Measurements from ENCODE around the gene ENTR1. TPM values are rescaled to one million over a fixed set of nuclear protein-coding genes. Genes with fewer than 3 reads are reported as not detected.
A peak's percentile ranks its signal among the peaks of the same experiment; 100 is the strongest.

The ENTR1 gene
- polyA plus RNA-seq, 6 donors from 2014 or later, result 6.4 to 15.8 (median 14.4) TPM

DNA sequence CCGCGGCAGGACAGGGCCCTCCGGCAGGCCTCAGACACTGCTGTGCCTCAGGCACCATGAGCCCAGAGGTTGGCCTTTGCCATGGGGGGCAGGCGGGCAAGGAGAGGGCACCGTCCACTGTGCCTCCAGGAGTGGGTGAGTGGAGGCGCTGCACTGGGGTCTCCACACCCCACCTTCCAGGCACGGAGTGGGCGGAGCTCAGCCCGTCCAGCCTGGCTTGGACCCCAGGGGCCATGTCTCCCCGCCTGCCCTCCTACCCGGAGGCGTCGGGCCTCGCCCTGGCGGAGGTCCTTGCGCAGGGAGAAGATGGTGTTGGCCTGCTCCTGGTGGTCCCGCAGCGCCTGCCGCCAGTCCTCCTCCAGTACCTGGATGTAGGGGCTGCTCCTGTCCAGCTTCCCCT, 40.4 kb downstream of the ENTR1 start:
- peaks cover 0 to 13% (median 0%) of the 10 kb centered on the region in 3 donors for H3K27me3 Mint-ChIP-seq
- no peak overlapping the region for H3K4me3 Mint-ChIP-seq
- ATAC-seq (ENCODE audit: low read depth in 2 of 2) (no peak), DNase-seq (no peak)
- peaks cover 0 to 26% (median 13%) of the 10 kb centered on the region in 3 donors for H3K4me1 Mint-ChIP-seq
- H3K9me3 Mint-ChIP-seq, result no peaks in the 10 kb centered on the region
- H3K27ac Mint-ChIP-seq, result no peak overlapping the region
- H3K36me3 Mint-ChIP-seq, result no peaks in the 10 kb centered on the region

DNA sequence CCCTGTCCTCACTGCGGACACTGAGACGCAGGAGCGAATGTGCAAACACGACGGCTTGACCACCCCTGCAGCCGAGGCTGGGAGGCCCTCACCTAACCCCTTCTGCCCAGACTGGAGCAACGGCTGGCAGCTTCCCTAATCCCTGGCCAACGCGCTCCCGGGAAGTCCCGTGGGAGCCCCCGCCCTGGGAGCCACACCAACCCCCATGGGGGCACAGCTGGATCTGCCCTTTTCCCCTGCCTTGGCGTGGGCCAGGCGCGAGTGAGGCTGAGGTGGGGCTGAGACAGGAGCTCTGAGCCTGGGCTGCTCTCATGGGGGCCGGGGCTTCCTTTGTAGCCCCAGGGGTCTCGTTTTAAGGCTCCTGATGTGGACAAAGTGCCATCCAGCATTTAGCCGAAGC, 42.2 kb downstream of the ENTR1 start:
- no peak for ATAC-seq (ENCODE audit: low read depth in 2 of 2)
- H3K27me3 Mint-ChIP-seq, result peaks cover 0 to 13% (median 0%) of the 10 kb centered on the region in 3 donors
- peaks cover 0 to 23% (median 11%) of the 10 kb centered on the region in 3 donors for H3K4me1 Mint-ChIP-seq
- H3K36me3 Mint-ChIP-seq, result no peaks in the 10 kb centered on the region
- no peak overlapping the region for H3K4me3 Mint-ChIP-seq
- H3K27ac Mint-ChIP-seq, result no peak overlapping the region
- no peak for DNase-seq
- no peaks in the 10 kb centered on the region for H3K9me3 Mint-ChIP-seq

DNA sequence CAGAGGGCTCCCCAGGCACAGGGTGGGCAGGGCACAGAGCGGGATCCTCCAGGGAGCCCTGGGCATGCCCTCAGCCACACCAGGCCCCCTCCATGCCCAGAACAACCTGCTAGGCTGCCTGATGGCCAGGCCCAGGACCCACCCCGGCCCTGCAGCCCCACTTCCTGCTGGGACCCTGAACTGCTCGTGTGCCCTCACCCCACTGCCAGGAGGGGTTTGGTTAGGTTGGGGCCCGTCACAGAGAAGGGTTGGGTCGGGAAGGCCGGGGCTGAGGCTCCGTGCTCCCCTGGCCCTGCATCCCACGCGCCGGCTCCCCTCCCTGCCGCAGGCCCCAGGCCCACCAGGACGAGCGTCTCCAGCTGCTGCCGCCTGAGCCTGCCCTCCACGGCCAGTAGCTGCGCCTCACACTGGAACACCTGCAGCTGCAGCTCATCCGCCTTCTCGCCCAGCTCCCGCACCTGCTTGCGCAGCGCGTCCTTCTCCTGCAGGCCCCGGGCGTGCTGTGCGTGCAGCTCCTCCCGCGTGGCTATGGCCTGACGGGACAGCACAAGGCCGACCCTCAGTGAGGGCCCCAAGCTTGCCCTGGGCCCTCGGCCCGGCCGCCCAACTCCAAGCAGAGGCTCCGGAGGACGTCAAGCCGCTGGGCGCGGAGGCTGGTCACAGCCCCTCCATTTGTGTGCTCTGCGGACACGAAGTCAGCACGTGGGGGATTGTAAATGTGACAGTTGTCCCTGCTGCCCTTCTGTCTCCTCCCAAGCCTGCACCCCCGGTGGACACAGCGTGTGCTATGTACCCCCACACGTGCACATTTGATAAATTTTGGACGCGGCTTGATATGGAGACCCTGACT, 42.9 kb downstream of the ENTR1 start:
- Mint-ChIP-seq H3K4me1 (peaks cover under 1 to 22% (median 8%) of the 10 kb centered on the region in 3 donors), H3K36me3 (no peaks in the 10 kb centered on the region), H3K27ac (no peak overlapping the region), H3K9me3 (no peaks in the 10 kb centered on the region), H3K27me3 (peaks cover 0 to 13% (median 0%) of the 10 kb centered on the region in 3 donors), H3K4me3 (no peak overlapping the region)
- DNase-seq (no peak), ATAC-seq (ENCODE audit: low read depth in 2 of 2) (no peak)

DNA sequence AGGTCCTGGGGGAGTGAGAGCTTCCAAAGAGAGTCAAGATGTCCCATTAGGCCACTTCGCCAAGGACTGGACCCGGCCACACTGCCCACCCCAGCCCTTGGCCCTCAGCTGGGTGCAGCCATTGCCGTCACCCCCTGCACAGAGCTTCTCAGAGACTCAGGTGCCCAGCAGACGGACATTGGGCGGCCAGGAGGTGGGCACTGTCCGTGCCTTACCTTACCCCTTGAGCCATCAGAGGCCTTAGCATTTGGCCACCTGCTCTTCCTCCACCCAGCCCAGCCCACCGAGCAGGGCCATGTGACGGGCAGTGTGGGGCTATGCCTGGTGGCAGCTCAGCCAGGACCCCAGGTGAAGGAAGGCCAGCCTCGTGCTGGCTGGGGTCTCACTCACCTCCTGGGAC, 43.6 kb downstream of the ENTR1 start:
- H3K27me3 Mint-ChIP-seq, result peaks cover 0 to 13% (median 0%) of the 10 kb centered on the region in 3 donors
- H3K4me1 Mint-ChIP-seq, result peaks cover 3 to 22% (median 7%) of the 10 kb centered on the region in 3 donors
- no peak overlapping the region for H3K4me3 Mint-ChIP-seq
- no peaks in the 10 kb centered on the region for H3K9me3 Mint-ChIP-seq
- no peaks in the 10 kb centered on the region for H3K36me3 Mint-ChIP-seq
- H3K27ac Mint-ChIP-seq, result no peak overlapping the region
- no peak for DNase-seq
- ATAC-seq (ENCODE audit: low read depth in 2 of 2), result no peak

DNA sequence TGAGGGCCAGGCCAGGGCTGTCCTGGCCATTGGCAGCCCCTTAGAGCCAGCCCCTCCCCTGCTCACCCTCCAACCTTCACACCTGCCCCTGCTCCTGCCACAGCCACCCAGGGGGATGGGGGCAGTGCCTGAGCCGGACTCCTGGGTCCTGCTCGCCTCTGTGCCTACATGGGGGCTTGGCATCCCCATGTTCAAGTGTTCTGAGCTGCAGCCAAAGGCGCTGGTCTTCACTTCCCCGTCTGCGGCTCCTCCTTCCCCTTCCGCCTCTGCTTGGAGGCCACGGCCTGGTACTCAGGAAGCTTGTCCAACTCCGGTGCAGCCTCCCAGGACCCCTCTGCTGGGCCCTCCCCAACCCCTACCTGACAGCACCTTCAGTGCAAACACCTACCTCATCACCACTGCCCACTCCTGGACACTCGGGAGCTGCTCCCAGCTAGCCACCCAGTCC, 44.6 kb downstream of the ENTR1 start:
- H3K9me3 Mint-ChIP-seq, result no peaks in the 10 kb centered on the region
- peak overlapping the region in 3 of 8 donors; percentile 9 to 16 (median 11) for H3K4me3 Mint-ChIP-seq
- peaks cover 3 to 22% (median 7%) of the 10 kb centered on the region in 3 donors for H3K4me1 Mint-ChIP-seq
- H3K36me3 Mint-ChIP-seq, result no peaks in the 10 kb centered on the region
- ATAC-seq (ENCODE audit: low read depth in 2 of 2) (no peak), DNase-seq (no peak)
- peak overlapping the region in 1 of 6 donors; percentile 28 for H3K27ac Mint-ChIP-seq
- peaks cover 0 to 13% (median 0%) of the 10 kb centered on the region in 3 donors for H3K27me3 Mint-ChIP-seq

DNA sequence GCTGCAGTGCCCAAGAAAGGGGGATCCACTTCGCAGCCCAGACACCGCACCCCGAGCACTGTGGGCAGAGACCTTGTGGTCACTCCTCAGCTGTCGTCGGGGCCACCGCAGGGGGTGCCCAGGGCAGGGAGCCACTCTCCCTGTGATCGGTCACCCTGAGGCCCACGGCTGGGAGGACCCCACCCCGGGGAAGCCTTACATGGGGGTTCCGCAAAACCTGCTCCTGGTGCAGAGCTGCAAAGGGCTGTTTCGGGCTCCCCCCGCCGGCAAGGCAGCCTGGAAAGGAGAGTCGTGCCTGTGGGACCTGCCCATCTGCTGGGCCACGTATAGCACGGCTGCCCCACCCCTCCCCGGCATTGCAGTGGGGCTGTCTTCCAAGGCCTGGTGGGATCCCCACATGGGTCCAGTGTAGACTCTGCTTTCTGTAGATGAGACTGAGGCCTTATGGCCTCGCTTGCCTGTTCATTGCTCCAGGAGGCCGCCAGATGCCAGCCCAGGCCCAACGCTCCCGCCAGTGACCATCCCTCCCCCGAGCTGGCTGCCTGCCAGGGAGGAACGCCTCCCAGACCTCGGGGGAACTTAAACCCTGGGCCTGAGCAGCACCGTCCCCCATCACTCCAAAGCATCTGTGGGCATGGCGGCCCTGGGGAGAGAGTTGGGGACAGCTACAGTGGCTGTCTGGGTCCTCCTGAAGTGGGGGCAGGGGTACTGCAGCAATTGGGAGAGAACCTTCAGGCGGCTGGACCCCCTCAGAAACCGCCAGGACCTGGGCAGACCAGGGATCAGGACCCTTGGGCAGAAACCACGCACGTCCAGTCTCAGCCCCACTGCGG, 45.3 kb downstream of the ENTR1 start:
- Mint-ChIP-seq H3K4me1 (peaks cover 3 to 22% (median 7%) of the 10 kb centered on the region in 3 donors), H3K27me3 (peaks cover 0 to 13% (median 0%) of the 10 kb centered on the region in 3 donors), H3K27ac (no peak overlapping the region), H3K36me3 (no peaks in the 10 kb centered on the region), H3K9me3 (no peaks in the 10 kb centered on the region), H3K4me3 (peak overlapping the region in 2 of 8 donors; percentile 63)
- no peak for ATAC-seq (ENCODE audit: low read depth in 2 of 2)
- DNase-seq, result no peak

DNA sequence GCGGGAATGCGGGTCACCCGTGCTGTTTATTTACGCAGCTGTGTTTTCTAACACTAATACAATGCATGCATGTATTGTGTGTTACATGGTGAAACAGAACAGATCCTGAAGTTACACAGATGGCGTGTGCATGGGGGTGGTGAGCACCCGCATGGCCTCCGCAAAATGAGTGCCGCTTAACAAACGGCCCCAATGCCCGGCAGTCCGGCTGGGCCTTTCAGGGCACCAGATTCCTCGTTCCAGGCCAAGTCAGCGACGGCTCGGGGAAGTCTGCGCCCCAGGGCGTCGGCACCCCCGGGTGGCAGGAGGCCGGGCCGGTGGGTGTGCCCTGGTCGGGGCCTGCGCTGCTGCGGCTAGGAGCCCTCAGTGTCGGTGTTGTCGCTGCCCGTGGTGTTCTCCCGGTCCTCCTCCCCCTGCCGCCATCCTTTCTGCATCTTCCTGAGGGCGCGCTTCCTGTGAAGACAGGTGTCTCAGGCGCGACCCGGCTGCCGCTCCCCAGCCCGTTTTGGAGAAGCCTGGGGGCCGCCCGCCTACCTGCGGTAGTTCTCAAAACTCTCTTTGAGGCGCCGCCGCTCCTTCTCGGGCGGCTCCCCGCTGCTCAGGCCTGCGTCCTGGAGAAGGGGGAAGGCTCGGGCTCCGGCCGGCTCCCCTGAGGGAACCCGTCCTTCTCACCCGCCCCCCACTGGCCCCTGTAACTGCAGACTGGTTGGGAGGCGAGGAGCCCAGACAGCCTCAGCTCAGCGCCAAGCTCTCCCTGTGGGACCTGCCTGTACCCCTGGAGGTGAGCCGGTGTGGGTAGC, 46.3 kb downstream of the ENTR1 start:
- peaks cover 0 to 13% (median 0%) of the 10 kb centered on the region in 3 donors for H3K27me3 Mint-ChIP-seq
- H3K4me1 Mint-ChIP-seq, result peaks cover 3 to 22% (median 7%) of the 10 kb centered on the region in 3 donors
- no peaks in the 10 kb centered on the region for H3K36me3 Mint-ChIP-seq
- no peak for DNase-seq
- H3K27ac Mint-ChIP-seq, result peak overlapping the region in 1 of 6 donors; percentile 92
- ATAC-seq (ENCODE audit: low read depth in 2 of 2), result peak in 1 of 2 donors; percentile 0
- H3K4me3 Mint-ChIP-seq, result peak overlapping the region in 7 of 8 donors; percentile 46 to 80 (median 63)
- H3K9me3 Mint-ChIP-seq, result no peaks in the 10 kb centered on the region

DNA sequence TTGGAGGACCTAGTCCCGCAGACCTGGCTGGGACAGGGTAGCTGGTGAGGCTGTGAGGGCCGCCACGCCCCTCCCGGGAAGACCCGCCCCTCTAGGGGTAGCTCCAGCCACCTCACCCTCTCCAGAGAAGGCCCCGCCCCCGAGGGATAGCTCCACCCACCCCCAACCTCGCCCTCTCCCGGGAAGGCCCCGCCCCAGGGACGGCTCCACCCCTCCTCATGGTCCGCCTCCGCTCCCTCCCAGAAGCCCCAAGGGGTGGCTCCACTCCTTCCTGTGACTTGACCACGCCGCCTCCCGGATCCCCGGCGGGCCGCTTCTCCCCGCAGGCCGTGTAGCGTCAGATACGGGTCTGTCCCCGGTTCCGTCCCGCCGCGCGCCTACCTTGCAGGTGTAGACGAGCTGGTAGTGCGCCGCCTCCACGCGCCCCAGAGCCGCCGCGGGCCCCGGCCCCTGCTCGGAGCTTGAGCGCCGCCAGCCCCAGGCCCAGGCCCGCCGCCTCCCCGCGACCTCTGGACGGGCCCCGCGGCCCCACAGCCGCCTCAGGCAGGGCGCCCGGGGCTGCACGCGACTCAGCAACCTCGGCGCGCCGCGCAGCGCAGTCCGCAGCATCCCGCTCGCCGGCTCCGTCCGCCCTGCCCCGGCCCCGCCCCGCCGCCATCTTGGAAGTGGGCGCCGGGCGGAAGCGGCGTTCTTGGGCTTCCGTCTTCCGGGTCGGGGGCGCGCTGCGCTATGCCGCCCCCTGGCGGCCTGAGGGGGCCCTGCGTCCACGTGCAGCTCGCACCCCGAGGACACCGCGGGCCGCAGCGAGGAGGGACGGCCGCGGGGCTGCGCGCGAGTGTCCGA, 47.1 kb downstream of the ENTR1 start, which contains the start of gene DNLZ:
Gene DNLZ (minus strand): TSS at position 639 of the 843 bp plus-strand sequence. CDS start 30 bp downstream, at position 609.
- H3K9me3 Mint-ChIP-seq, result no peaks in the 10 kb centered on the region
- H3K27ac Mint-ChIP-seq, result peak within 1 kb of the TSS; percentile 62 to 94 (median 78)
- H3K36me3 Mint-ChIP-seq, result no peaks in the 10 kb centered on the region
- peaks cover 0 to 13% (median 0%) of the 10 kb centered on the region in 3 donors for H3K27me3 Mint-ChIP-seq
- H3K4me3 Mint-ChIP-seq, result peak within 1 kb of the TSS; percentile 74 to 91 (median 86)
- H3K4me1 Mint-ChIP-seq, result peaks cover 3 to 22% (median 7%) of the 10 kb centered on the region in 3 donors
- DNase-seq (peak; percentile 83), ATAC-seq (ENCODE audit: low read depth in 2 of 2) (peak; percentile 80 to 81)

DNA sequence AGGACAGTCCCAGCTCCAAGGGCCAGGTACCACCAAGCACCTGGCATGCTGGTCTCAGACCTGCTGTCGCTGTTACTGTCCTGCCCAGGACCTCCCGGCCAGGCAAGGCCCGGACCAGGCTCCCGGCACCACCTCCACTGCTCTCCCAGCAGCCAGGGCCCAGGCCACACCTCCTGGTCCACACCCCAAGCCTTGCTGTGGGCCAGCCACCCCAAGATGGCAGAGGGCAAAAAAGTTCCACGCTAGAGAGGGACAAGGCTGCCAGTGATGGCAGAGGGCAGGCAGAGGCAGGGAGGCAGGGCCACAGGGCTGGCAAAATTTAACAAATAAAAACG, 48.0 kb downstream of the ENTR1 start:
- H3K4me3 Mint-ChIP-seq, result peak overlapping the region in 7 of 8 donors; percentile 74 to 91 (median 86)
- peaks cover 0 to 13% (median 0%) of the 10 kb centered on the region in 3 donors for H3K27me3 Mint-ChIP-seq
- no peaks in the 10 kb centered on the region for H3K36me3 Mint-ChIP-seq
- H3K4me1 Mint-ChIP-seq, result peaks cover 3 to 22% (median 7%) of the 10 kb centered on the region in 3 donors
- ATAC-seq (ENCODE audit: low read depth in 2 of 2) (no peak), DNase-seq (no peak)
- H3K9me3 Mint-ChIP-seq, result no peaks in the 10 kb centered on the region
- peak overlapping the region in 2 of 6 donors; percentile 62 to 73 for H3K27ac Mint-ChIP-seq

DNA sequence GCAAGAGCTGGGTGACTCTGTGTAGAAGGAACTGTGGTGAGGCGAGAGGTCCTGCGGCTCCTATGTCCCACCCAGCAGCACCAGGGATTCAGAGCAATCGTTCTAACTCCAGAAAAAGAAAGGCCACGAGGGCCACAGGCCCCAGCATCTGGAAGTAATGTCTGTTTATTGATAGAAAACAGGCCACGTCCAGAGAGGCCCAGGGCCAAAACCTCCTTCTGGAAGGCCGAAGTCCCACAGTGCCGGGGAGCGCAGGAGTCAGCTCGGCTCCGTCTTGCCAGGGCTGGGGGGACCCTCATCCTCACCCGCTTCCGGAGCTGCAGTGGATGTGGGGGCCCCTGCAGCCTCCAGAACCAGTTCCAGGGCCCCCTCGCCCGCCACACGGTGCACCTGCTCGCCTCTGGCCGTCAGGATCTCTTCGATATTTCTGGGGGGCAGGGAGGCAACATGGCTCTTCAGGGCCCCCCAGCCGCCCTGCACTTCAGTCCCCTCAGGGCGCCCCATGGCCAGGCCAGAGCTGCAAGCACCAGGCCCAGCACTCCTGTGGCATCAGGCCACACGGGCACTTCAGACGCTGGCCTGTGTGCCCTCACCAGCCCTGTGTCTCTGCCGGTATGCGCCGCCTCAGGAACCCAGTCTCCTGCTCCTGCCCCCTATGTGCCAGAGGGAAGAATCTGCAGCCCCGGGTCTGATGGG, 48.5 kb downstream of the ENTR1 start:
- no peak for DNase-seq
- H3K36me3 Mint-ChIP-seq, result no peaks in the 10 kb centered on the region
- ATAC-seq (ENCODE audit: low read depth in 2 of 2), result no peak
- H3K27me3 Mint-ChIP-seq, result peaks cover 0 to 13% (median 0%) of the 10 kb centered on the region in 3 donors
- H3K4me1 Mint-ChIP-seq, result peaks cover 3 to 22% (median 7%) of the 10 kb centered on the region in 3 donors
- H3K4me3 Mint-ChIP-seq, result peak overlapping the region in 3 of 8 donors; percentile 56 to 86 (median 86)
- peak overlapping the region in 2 of 6 donors; percentile 47 to 62 for H3K27ac Mint-ChIP-seq
- no peaks in the 10 kb centered on the region for H3K9me3 Mint-ChIP-seq

DNA sequence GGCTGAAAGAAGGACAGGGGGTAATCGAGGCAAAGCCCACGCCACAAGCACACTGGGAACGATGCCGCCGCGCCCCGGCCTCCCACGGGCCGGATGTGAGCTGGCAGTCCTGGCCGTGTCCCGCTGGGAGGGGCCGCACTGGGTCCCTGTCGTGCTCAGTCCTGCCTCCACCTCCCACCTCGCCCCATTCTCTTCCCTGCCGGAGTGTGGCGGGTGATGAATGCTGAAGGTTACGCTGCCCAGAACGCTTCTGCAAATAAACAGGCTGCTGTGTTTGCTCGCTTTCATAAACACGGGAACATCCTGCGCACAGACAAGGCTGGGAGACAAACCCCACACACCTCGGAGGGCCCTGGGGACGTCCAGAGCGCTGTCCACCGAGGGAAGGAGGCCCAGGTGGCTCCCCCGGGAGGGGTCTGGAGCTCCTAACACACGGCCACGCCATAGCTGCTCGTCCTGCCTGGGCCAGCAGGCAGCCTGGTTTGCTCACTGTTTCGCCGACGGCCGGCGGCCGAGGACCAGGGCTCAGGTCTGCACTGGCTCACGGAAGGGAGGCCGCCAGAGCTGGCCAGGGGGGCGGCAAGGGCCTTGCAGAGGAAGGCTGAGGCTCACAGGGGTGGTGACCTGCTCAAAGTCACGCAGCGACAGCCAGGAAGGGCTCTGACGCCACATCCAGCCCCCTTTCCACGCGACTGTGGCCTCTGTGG, 49.2 kb downstream of the ENTR1 start:
- Mint-ChIP-seq H3K27me3 (peaks cover 0 to 10% (median 0%) of the 10 kb centered on the region in 3 donors), H3K9me3 (no peaks in the 10 kb centered on the region), H3K4me3 (peak overlapping the region in 1 of 8 donors; percentile 41), H3K4me1 (peaks cover 3 to 19% (median 7%) of the 10 kb centered on the region in 3 donors), H3K27ac (no peak overlapping the region), H3K36me3 (no peaks in the 10 kb centered on the region)
- ATAC-seq (ENCODE audit: low read depth in 2 of 2) (no peak), DNase-seq (no peak)

Data from naive B cell (primary cell).